Osteoblast (primary cell): ENCODE data around the gene UST. TPM values are rescaled to one million over a fixed set of nuclear protein-coding genes. Genes with fewer than 3 reads are reported as not detected.
"Not testable (repeated sequence)": the region's sequence is repeated elsewhere in the genome, so short reads cannot be mapped to it uniquely, and the experiment has no call there.

Experiments
- DNase-seq: peaks from one replicate; pipeline ENCODE4 v3.0.0; 2011; ENCODE audit warnings: low spot score, mixed read lengths; ENCODE audit not compliant: insufficient read length; ENCODE audit errors: missing footprints
- H2AFZ ChIP-seq: 2 replicates; pipeline ENCODE4 v1.6.0; 2011; ENCODE audit warnings: mild to moderate bottlenecking, low read length
- H3K27ac ChIP-seq: 2 replicates; pipeline ENCODE4 v1.5.1; 2011; ENCODE audit warnings: mild to moderate bottlenecking, low read depth, low read length, moderate library complexity
- H3K27me3 ChIP-seq: 2 replicates; pipeline ENCODE4 v1.6.0; 2012; ENCODE audit warnings: mild to moderate bottlenecking, control low read depth, inconsistent platforms, low read length, moderate library complexity; ENCODE audit not compliant: insufficient read depth
- H3K36me3 ChIP-seq: 2 replicates; pipeline ENCODE4 v1.5.1; 2011; ENCODE audit warnings: mild to moderate bottlenecking, low read length, control low read depth, moderate library complexity; ENCODE audit not compliant: insufficient read depth
- H3K4me1 ChIP-seq: 2 replicates; pipeline ENCODE4 v1.5.1; 2011; ENCODE audit warnings: mild to moderate bottlenecking, low read length, control low read depth, moderate library complexity; ENCODE audit not compliant: insufficient read depth
- H3K4me2 ChIP-seq: 2 replicates; pipeline ENCODE4 v1.6.0; 2011; ENCODE audit warnings: mild to moderate bottlenecking, low read length; ENCODE audit not compliant: insufficient read depth
- H3K4me3 ChIP-seq: fragments of 200-600 bp; sonication (generic); 3 replicates; pipeline ENCODE4 v1.5.1; 2012; ENCODE audit warnings: mild to moderate bottlenecking, low read length, inconsistent platforms; ENCODE audit not compliant: insufficient read depth
- H3K79me2 ChIP-seq: 2 replicates; pipeline ENCODE4 v1.6.0; 2012; ENCODE audit warnings: mild to moderate bottlenecking, low read length, control low read depth, inconsistent platforms; ENCODE audit not compliant: insufficient read depth
- H3K9me3 ChIP-seq: 2 replicates; pipeline ENCODE4 v1.5.1; 2011; ENCODE audit warnings: low read depth, low read length, control low read depth
- H4K20me1 ChIP-seq: 2 replicates; pipeline ENCODE4 v1.6.0; 2012; ENCODE audit warnings: mild to moderate bottlenecking, low read length, control low read depth; ENCODE audit not compliant: insufficient read depth
- CTCF ChIP-seq: IDR thresholded peaks from 2 replicates; pipeline ENCODE4 v1.5.1; 2011; ENCODE audit warnings: mild to moderate bottlenecking, low read depth, low read length, moderate library complexity; ENCODE audit errors: extremely low read depth
- total RNA-seq: library from RNA; depleted of rRNA; stranded (reverse); fragments of >200 nt; gene quantifications from 2 replicates; pipeline ENCODE4 v1.2.3, GENCODE V29; 2012

Gene UST
- total RNA-seq, 1 donor, result 18.1 TPM

DNA sequence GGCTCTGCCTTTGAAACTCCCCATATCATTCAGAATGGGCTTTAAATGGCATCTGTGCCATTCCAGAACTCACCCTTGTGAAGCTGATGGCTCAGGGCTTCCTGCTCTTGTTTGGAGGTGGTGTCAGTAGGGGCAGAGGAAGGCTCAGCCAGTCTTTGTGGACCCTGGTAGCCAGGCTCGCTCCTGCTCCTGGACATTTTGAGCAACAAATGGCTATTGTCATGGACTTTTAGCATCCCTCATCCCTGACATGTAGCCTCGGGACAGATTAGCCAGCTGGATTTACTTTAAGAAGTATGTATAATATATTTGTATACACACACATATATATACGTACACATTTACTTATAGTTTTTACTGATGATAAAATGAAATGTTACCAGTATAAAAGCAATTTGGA lies 104.1 kb downstream of the UST start:
- DNase-seq, result no peak
- H3K4me3 ChIP-seq, result no peak overlapping the region
- no peak for TF ChIP-seq CTCF
- peaks cover 6% of the 10 kb centered on the region for H3K4me1 ChIP-seq
- H3K36me3 ChIP-seq, result no peaks in the 10 kb centered on the region
- peaks cover 5% of the 10 kb centered on the region for H3K79me2 ChIP-seq
- no peak overlapping the region for H2AFZ ChIP-seq
- no peaks in the 10 kb centered on the region for H3K9me3 ChIP-seq
- H3K4me2 ChIP-seq, result no peak overlapping the region
- no peaks in the 10 kb centered on the region for H3K27me3 ChIP-seq
- no peak overlapping the region for H3K27ac ChIP-seq
- H4K20me1 ChIP-seq, result peaks cover 10% of the 10 kb centered on the region

DNA sequence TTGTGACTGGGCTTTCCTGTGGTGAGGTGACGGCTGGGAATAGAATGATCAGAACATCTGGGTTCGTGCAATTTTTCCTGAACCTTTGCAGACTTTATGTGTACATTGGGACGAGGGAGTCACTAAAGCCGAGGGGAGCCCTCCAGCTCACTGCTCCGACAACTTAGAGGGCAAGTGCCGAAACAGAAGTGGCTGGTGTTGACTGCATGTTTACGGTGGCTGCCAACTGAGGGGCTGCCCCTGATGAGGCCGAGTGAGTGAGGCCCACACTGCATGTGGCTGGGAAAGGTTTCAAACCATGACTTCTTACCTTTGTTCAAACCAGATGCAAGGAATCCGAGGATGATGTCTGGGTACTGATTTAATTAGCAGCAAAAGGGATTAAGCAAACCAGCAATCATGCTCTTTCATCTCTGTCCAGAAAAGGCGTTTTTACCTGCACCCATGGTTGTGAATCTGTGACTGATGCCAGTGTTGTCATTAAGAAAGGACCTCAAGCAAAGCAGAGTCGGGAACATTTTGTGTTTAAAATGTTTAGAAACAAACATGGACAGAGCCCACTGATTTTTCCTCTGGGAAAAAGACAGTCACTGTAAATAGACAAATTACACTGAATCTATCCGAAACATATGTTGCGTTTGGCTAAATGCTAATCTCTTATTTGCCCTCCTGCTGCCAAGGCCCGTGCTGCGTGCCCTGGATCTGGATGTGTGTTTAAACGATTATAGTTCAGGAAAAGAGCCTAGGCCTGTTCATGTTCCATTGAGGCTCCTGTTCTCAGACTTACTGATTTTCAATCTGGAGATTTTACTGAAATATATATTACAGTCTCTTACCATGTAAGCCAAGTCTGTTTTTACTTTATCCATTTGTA lies 105.1 kb downstream of the UST start:
- TF ChIP-seq CTCF, result no peak
- Histone ChIP-seq H3K4me1 (peaks cover 6% of the 10 kb centered on the region), H3K9me3 (no peaks in the 10 kb centered on the region), H3K27ac (no peak overlapping the region), H3K36me3 (no peaks in the 10 kb centered on the region), H3K79me2 (peaks cover 2% of the 10 kb centered on the region), H3K27me3 (no peaks in the 10 kb centered on the region), H3K4me2 (no peak overlapping the region), H4K20me1 (peaks cover 9% of the 10 kb centered on the region), H2AFZ (no peak overlapping the region), H3K4me3 (no peak overlapping the region)
- DNase-seq, result no peak

GRCh38 chr6:148852688-148853087 lies 105.9 kb downstream of the UST start:
- Histone ChIP-seq H3K27me3 (no peaks in the 10 kb centered on the region), H3K4me2 (no peak overlapping the region), H3K9me3 (no peaks in the 10 kb centered on the region), H3K36me3 (no peaks in the 10 kb centered on the region), H4K20me1 (peaks cover 13% of the 10 kb centered on the region), H2AFZ (no peak overlapping the region), H3K27ac (no peak overlapping the region), H3K4me3 (no peak overlapping the region), H3K79me2 (no peaks in the 10 kb centered on the region), H3K4me1 (no peaks in the 10 kb centered on the region)
- DNase-seq, result no peak
- TF ChIP-seq CTCF, result no peak

- DNase-seq, H3K27ac ChIP-seq, H3K36me3 ChIP-seq, H3K4me2 ChIP-seq, H3K4me1 ChIP-seq, H2AFZ ChIP-seq, H3K9me3 ChIP-seq, H3K27me3 ChIP-seq, H3K79me2 ChIP-seq, H3K4me3 ChIP-seq: not testable (repeated sequence)
- peaks cover 17% of the 10 kb centered on the region for H4K20me1 ChIP-seq
Observed at GRCh38 chr6:148853113-148853512, 106.3 kb downstream of the UST start.
